ENCODE data around the gene MACROD2.

GRCh38 chr20:15902493-15902892, 1907.2 kb downstream of the MACROD2 start:
- TF ChIP-seq EZH2 (IDR thresholded peaks at IDR 0.05; ENCODE audit: borderline replicate concordance, low read depth, low read length, poor library complexity, severe bottlenecking) (no peak), CTCF (conservative IDR thresholded peaks at IDR 0.05; ENCODE audit: low read depth, low read length) (0 out of 2 replicates have a peak, but pooled peaks have one; percentile 28)
